SU-DHL-6 (cell line): ENCODE results near the gene OAF.

Source experiments
- H2AFZ ChIP-seq: fragments of 200-600 bp; sonication (generic); 2 replicates; pipeline ENCODE4 v1.6.1; 2014; ENCODE audit warnings: low read depth, mild to moderate bottlenecking, moderate library complexity, mixed read lengths, antibody characterized with exemption, low read length; ENCODE audit not compliant: severe bottlenecking
- H3F3A ChIP-seq: fragments of 200-600 bp; shearing (Covaris generic); 2 replicates; pipeline ENCODE4 v1.6.0; 2016; ENCODE audit warnings: antibody characterized with exemption, mild to moderate bottlenecking; ENCODE audit not compliant: insufficient read depth
- H3K27ac ChIP-seq: fragments of 200-600 bp; sonication (generic); 2 replicates; pipeline ENCODE4 v1.5.1; 2016; ENCODE audit warnings: low read depth, mild to moderate bottlenecking, low read length, moderate library complexity, mixed read lengths
- H3K27me3 ChIP-seq: fragments of 200-600 bp; sonication (generic), shearing (Covaris generic); 2 replicates; pipeline ENCODE4 v1.6.0; 2014; ENCODE audit warnings: mild to moderate bottlenecking, low read length
- H3K36me3 ChIP-seq: fragments of 200-600 bp; sonication (generic); 2 replicates; pipeline ENCODE4 v1.6.1; 2014; ENCODE audit warnings: mild to moderate bottlenecking, low read length, mixed read lengths
- H3K4me2 ChIP-seq: fragments of 300-600, 200-600 bp; shearing (Covaris generic), sonication (generic); 2 replicates; pipeline ENCODE4 v1.6.0; 2014; ENCODE audit warnings: low read length, low read depth, mild to moderate bottlenecking; ENCODE audit not compliant: poor library complexity, severe bottlenecking
- H3K4me3 ChIP-seq: fragments of 200-600 bp; sonication (generic); 2 replicates; pipeline ENCODE4 v1.5.1; 2014; ENCODE audit warnings: antibody characterized with exemption, low read length, mild to moderate bottlenecking, mixed read lengths; ENCODE audit not compliant: insufficient read depth, poor library complexity, severe bottlenecking
- H3K79me2 ChIP-seq: fragments of 200-600 bp; sonication (generic); 2 replicates; pipeline ENCODE4 v1.6.1; 2014; ENCODE audit warnings: mild to moderate bottlenecking, low read length, moderate library complexity; ENCODE audit not compliant: insufficient read depth
- H3K9ac ChIP-seq: fragments of 200-600 bp; sonication (generic); 2 replicates; pipeline ENCODE4 v1.7.0; 2014; ENCODE audit warnings: mild to moderate bottlenecking, low read length
- H3K9me2 ChIP-seq: fragments of 200-600 bp; sonication (generic); replicated peaks from 2 replicates; pipeline ENCODE4 v1.6.1; 2014; ENCODE audit warnings: low read length; ENCODE audit not compliant: insufficient read depth
- H3K9me3 ChIP-seq: fragments of 200-600 bp; sonication (generic); 2 replicates; pipeline ENCODE4 v1.6.1; 2014; ENCODE audit warnings: low read length, mixed read lengths; ENCODE audit not compliant: insufficient read depth
- H4K20me1 ChIP-seq: fragments of 200-600 bp; sonication (generic); 2 replicates; pipeline ENCODE4 v1.6.1; 2014; ENCODE audit warnings: low read depth, mild to moderate bottlenecking, antibody characterized with exemption, low read length, moderate library complexity, mixed read lengths
- EZH2phosphoT487 ChIP-seq: fragments of 200-600 bp; sonication (generic), shearing (Covaris generic); conservative IDR thresholded peaks from 2 replicates; pipeline ENCODE4 v1.6.1; 2018; ENCODE audit warnings: mild to moderate bottlenecking, antibody characterized with exemption, low read length, moderate library complexity, mixed read lengths
- TF ChIP-seq, protein P1 (sequence below): fragments of 200-600 bp; sonication (generic); IDR thresholded peaks from one replicate; pipeline ENCODE4 v1.5.1; 2017; ENCODE audit warnings: antibody characterized with exemption, mild to moderate bottlenecking, low read length, moderate library complexity; ENCODE audit not compliant: insufficient read depth, poor library complexity, severe bottlenecking

OAF gene

DNA sequence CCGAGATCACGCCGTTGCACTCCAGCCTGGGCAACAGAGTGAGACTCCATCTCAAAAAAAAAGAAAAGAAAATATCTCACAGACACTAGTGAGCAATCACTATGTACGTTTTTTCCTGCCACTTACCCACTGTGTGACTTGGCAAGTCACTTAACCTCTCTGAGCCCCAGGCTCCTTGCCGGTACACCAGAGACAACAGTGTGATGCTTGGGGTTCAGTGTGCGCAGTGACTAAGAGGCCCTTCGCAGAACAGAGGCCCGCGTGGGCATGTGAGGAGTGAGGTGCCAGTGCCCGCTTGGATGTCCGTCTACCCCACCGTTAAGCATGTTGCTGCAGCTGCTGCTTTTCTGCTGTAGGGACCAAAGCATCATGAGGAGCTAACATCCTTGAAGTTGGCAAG, 6.7 kb downstream of the OAF start:
- no peaks in the 10 kb centered on the region for H3K9me2 ChIP-seq
- no peaks in the 10 kb centered on the region for H3K9me3 ChIP-seq
- TF ChIP-seq EZH2phosphoT487 = no peak
- TF ChIP-seq, protein P1, sequence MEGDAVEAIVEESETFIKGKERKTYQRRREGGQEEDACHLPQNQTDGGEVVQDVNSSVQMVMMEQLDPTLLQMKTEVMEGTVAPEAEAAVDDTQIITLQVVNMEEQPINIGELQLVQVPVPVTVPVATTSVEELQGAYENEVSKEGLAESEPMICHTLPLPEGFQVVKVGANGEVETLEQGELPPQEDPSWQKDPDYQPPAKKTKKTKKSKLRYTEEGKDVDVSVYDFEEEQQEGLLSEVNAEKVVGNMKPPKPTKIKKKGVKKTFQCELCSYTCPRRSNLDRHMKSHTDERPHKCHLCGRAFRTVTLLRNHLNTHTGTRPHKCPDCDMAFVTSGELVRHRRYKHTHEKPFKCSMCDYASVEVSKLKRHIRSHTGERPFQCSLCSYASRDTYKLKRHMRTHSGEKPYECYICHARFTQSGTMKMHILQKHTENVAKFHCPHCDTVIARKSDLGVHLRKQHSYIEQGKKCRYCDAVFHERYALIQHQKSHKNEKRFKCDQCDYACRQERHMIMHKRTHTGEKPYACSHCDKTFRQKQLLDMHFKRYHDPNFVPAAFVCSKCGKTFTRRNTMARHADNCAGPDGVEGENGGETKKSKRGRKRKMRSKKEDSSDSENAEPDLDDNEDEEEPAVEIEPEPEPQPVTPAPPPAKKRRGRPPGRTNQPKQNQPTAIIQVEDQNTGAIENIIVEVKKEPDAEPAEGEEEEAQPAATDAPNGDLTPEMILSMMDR = no peak
- H3F3A ChIP-seq = no peaks in the 10 kb centered on the region
- no peaks in the 10 kb centered on the region for H4K20me1 ChIP-seq
- H3K4me2 ChIP-seq = no peak overlapping the region
- H2AFZ ChIP-seq = no peak overlapping the region
- no peaks in the 10 kb centered on the region for H3K36me3 ChIP-seq
- no peak overlapping the region for H3K27ac ChIP-seq
- H3K9ac ChIP-seq = no peak overlapping the region
- H3K4me3 ChIP-seq = no peak overlapping the region
- no peaks in the 10 kb centered on the region for H3K27me3 ChIP-seq
- H3K79me2 ChIP-seq = no peaks in the 10 kb centered on the region

DNA sequence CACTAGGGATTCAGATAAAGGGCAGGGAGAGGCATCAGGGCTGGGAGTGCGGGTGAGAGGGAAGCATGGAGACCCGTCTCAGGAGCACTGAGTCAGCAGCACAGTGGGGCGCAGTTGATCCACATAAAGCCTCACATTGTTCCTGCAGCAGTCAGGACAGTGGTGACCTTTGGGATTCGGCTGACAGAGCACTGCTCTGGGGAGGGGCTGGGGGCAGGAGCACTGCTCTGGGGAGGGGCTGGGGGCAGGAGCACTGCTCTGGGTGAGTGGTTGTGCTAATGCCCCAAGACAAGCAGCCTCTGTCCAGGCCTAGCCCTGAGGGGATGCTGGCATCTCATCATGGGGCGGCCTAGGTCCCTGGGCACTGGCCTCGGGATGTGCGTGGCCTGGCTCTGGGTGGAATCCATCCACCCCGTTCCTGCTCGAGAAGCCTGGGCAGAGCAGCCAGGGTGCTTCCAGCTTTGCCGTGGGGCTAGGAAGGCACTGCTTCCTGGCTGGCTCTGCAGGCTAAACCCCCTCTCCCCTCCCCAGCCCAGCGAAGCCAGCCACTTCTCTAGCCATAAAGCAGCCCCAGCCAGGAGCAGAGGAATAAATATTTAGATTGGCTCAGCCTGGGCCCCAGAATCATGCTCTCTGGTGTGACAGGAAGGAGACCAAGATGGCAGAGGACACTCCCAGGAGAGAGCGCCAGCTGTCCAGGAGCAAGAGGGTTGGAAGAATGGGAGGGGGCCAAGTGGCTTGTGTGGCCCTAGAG, 7.3 kb downstream of the OAF start:
- H3K9ac ChIP-seq = no peak overlapping the region
- no peak overlapping the region for H2AFZ ChIP-seq
- H3K27me3 ChIP-seq = no peaks in the 10 kb centered on the region
- H3K79me2 ChIP-seq = no peaks in the 10 kb centered on the region
- H3K9me3 ChIP-seq = no peaks in the 10 kb centered on the region
- H3K36me3 ChIP-seq = no peaks in the 10 kb centered on the region
- H3K27ac ChIP-seq = no peak overlapping the region
- H3K4me2 ChIP-seq = no peak overlapping the region
- H3K4me3 ChIP-seq = no peak overlapping the region
- no peaks in the 10 kb centered on the region for H3F3A ChIP-seq
- H3K9me2 ChIP-seq = no peaks in the 10 kb centered on the region
- TF ChIP-seq, protein P1 = no peak
- no peak for TF ChIP-seq EZH2phosphoT487
- H4K20me1 ChIP-seq = no peaks in the 10 kb centered on the region

DNA sequence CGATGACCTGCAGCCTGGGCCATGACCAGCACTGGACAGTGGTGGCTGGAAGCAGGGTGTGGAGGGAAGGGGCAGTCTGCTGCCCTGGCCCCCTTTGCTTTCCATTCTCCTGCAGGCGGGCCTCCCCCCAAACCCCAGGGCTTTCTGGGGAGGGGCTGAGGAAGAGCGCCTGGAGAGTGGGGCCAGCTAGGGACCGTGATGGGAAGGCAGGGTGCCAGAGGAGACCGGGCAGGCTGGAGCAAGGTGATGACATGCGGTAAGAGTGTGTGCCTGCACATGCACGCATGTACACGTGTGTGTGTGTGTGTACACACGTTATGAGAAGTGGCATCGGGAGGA, 7.8 kb downstream of the OAF start:
- Histone ChIP-seq H4K20me1 (no peaks in the 10 kb centered on the region), H3K4me2 (no peak overlapping the region), H3K9me3 (no peaks in the 10 kb centered on the region), H3K27ac (no peak overlapping the region), H3K9me2 (no peaks in the 10 kb centered on the region), H3K9ac (no peak overlapping the region), H2AFZ (no peak overlapping the region), H3K79me2 (no peaks in the 10 kb centered on the region), H3K4me3 (no peak overlapping the region), H3F3A (no peaks in the 10 kb centered on the region), H3K36me3 (no peaks in the 10 kb centered on the region), H3K27me3 (no peaks in the 10 kb centered on the region)
- TF ChIP-seq, protein P1 = no peak
- no peak for TF ChIP-seq EZH2phosphoT487
